Hematopoietic multipotent progenitor cell treated with erythropoietin and hydrocortisone succinate and interleukin-3 and kit ligand, for 17 days (in vitro differentiated cells): Measurements from ENCODE around the gene CMIP.
"Not testable (repeated sequence)": the region's sequence is repeated elsewhere in the genome, so short reads cannot be mapped to it uniquely, and the experiment has no call there.

Source experiments
- DNase-seq: peaks from one replicate; pipeline ENCODE4 v3.0.0-alpha.2; 2015; ENCODE audit warnings: low spot score

The CMIP gene

GRCh38 chr16:81421536-81421935 is 23.1 kb upstream of the CMIP start:
- DNase-seq, result no peak

- not testable (repeated sequence) for DNase-seq
Observed at GRCh38 chr16:81422153-81422552, 22.5 kb upstream of the CMIP start.

GRCh38 chr16:81424771-81425170 is 19.8 kb upstream of the CMIP start:
- no peak for DNase-seq

GRCh38 chr16:81427219-81427618 is 17.4 kb upstream of the CMIP start:
- DNase-seq, result no peak

GRCh38 chr16:81429045-81429521 is 15.5 kb upstream of the CMIP start:
- DNase-seq, result no peak

- no peak for DNase-seq
Observed at GRCh38 chr16:81431554-81432353, 12.9 kb upstream of the CMIP start.

- no peak for DNase-seq
Observed at GRCh38 chr16:81432937-81433557, 11.6 kb upstream of the CMIP start.

- no peak for DNase-seq
Observed at GRCh38 chr16:81435103-81435502, 9.5 kb upstream of the CMIP start.

- DNase-seq, result no peak
Observed at GRCh38 chr16:81435567-81435966, 9.0 kb upstream of the CMIP start.

GRCh38 chr16:81436386-81436785 is 8.2 kb upstream of the CMIP start:
- no peak for DNase-seq

- no peak for DNase-seq
Observed at GRCh38 chr16:81437865-81438264, 6.7 kb upstream of the CMIP start.

- no peak for DNase-seq
Observed at GRCh38 chr16:81440888-81441761, 3.5 kb upstream of the CMIP start.

- no peak for DNase-seq
Observed at GRCh38 chr16:81442220-81442915, 2.2 kb upstream of the CMIP start.

- no peak for DNase-seq
Observed at GRCh38 chr16:81442916-81443687, 1.5 kb upstream of the CMIP start.

- DNase-seq, result peak; percentile 11
Observed at GRCh38 chr16:81443688-81444447, 740 bp upstream of the CMIP start.

GRCh38 chr16:81445143-81445961 is 744 bp downstream of the CMIP start:
- peak; percentile 27 for DNase-seq

GRCh38 chr16:81445966-81446906 is 1.6 kb downstream of the CMIP start:
- no peak for DNase-seq

- no peak for DNase-seq
Observed at GRCh38 chr16:81446907-81447268, 2.3 kb downstream of the CMIP start.
